H1 (cell line): ENCODE results near the gene POLR1G. TPM values are rescaled to one million over a fixed set of nuclear protein-coding genes. Genes with fewer than 3 reads are reported as not detected.

Experiments used
- PHF8 ChIP-seq: fragments of 200-600 bp; sonication (generic); conservative IDR thresholded peaks from 2 replicates; pipeline ENCODE4 v1.7.1; 2012; ENCODE audit warnings: low read depth, mild to moderate bottlenecking, inconsistent platforms, low read length, moderate library complexity
- SRF ChIP-seq: IDR thresholded peaks from 2 replicates; pipeline ENCODE4 v1.6.1; 2011; ENCODE audit warnings: mild to moderate bottlenecking, low read depth, low read length, moderate library complexity
- TBP ChIP-seq: IDR thresholded peaks from 2 replicates; pipeline ENCODE4 v1.6.1; 2011; ENCODE audit warnings: low read depth, low read length, improper control_type of control experiment
- YY1 ChIP-seq: IDR thresholded peaks from 2 replicates; pipeline ENCODE4 v1.6.1; 2011; ENCODE audit warnings: low read depth, mild to moderate bottlenecking, low read length
- polyA plus RNA-seq, 7 experiments: library from polyadenylated mRNA; depleted of rRNA in 3 of 7; stranded (reverse) in 5 of 7; unstranded in 2 of 7; fragments of >200 nt in 5 of 7; fragments of 200-250 nt in 2 of 7; gene quantifications; 1 replicate in 5 of 7; 2 replicates in 1 of 7; 4 replicates in 1 of 7; pipeline versions ENCODE4 v1.2.1 to v1.2.3, GENCODE V29; 2011 to 2013; ENCODE audit warnings: missing spikeins in 2 of 7, mixed read lengths in 2 of 7
- total RNA-seq: library from RNA; stranded (reverse); fragmentation: NEBNext Ultra II Directional; extraction: Animal tissue kit (Norgen Biotek cat#: 25700); gene quantifications from 2 replicates; pipeline ENCODE4 v1.2.1, GENCODE V29; 2021
- TF ChIP-seq, protein P1 (sequence below): IDR thresholded peaks from 2 replicates; pipeline ENCODE4 v1.6.1; 2011; ENCODE audit warnings: low read length, improper control_type of control experiment

The POLR1G gene
- total and polyA plus RNA-seq, 2 of the 8 experiments (the other 6 are each of a cell fraction or from before 2014, with no cell fraction given) = 16.8 to 34.8 TPM

DNA sequence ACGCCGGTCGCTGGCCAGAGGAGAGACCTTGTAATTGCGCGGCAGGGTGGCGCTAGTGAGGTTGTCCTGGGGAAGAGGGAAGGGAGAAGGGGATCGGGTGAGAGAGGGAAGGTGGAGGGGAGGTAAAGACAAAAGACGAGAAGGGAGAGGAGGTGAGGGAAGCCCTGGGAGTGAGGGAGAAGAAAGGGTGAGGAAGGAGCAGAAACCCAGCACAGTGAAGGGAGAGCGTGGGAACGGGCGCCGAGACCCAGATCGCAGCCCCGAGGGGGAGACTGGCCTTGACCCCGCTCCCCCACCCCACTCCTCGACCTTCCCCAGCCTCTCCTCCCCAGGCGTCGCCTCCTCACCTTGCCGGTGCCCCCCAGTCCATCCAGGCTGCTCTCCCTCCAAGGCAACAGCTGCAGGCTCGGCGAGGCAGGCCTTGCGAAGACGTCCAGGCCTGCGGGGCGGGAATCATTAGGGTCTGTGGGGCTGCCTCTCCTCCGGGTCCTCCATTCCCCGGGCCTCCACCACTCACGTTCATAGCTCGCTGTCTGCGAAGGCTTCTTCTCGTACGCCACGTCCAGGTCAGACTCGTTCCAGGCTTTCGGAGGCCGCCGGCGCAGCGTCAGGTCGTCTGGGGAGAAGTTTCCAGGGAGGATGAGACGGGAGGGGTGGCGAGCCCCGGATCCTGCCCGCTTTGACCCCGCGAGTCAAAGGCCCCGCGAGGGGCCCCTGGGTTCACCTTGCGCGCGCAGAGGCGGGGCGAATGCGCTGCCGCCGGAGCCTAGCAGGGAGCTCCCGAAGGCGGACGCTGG, 10.4 kb upstream of the POLR1G start (continued):
- TF ChIP-seq SRF (no peak), PHF8 (no peak), YY1 (peak; percentile 53; the same call in 1 of the 2 replicates), TBP (no peak; the same call in 1 of the 2 replicates)
- TF ChIP-seq, protein P1, sequence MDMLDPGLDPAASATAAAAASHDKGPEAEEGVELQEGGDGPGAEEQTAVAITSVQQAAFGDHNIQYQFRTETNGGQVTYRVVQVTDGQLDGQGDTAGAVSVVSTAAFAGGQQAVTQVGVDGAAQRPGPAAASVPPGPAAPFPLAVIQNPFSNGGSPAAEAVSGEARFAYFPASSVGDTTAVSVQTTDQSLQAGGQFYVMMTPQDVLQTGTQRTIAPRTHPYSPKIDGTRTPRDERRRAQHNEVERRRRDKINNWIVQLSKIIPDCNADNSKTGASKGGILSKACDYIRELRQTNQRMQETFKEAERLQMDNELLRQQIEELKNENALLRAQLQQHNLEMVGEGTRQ = no peak
